ENCODE results near the gene NALCN.

Gene NALCN

GRCh38 chr13:101205408-101205807, 210.9 kb downstream of the NALCN start:
- DNase-seq (ENCODE audit: low read depth) = no peak

- DNase-seq (ENCODE audit: low read depth) = no peak
These were observed 211.9 kb downstream of the NALCN start for GRCh38 chr13:101204270-101205020.

- no peak for DNase-seq (ENCODE audit: low read depth)
These were observed 213.7 kb downstream of the NALCN start for GRCh38 chr13:101202590-101202989.

- DNase-seq (ENCODE audit: low read depth) = no peak
These were observed 225.3 kb downstream of the NALCN start for GRCh38 chr13:101190976-101191375.

- DNase-seq (ENCODE audit: low read depth) = no peak
These were observed 226.0 kb downstream of the NALCN start for GRCh38 chr13:101190337-101190736.

DNA sequence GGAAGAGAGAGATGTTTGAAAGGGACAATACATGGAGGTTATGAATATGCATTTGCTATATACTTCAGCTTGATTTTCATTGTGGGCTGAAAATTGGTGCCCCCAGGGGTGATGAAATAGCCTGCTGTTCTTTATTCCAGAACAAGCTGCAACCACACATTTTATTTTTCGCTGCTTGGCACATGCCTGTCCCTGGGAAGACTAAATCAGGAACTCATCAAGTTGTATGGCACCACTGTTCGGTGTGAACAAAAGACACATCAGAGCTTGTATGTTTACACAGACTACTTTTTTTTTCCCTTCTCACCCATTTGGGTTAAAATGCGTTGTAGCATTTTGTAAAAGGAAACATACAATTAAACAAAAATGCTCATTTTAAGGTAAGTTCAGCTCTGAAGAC, 230.7 kb downstream of the NALCN start:
- no peak for DNase-seq (ENCODE audit: low read depth)

DNA sequence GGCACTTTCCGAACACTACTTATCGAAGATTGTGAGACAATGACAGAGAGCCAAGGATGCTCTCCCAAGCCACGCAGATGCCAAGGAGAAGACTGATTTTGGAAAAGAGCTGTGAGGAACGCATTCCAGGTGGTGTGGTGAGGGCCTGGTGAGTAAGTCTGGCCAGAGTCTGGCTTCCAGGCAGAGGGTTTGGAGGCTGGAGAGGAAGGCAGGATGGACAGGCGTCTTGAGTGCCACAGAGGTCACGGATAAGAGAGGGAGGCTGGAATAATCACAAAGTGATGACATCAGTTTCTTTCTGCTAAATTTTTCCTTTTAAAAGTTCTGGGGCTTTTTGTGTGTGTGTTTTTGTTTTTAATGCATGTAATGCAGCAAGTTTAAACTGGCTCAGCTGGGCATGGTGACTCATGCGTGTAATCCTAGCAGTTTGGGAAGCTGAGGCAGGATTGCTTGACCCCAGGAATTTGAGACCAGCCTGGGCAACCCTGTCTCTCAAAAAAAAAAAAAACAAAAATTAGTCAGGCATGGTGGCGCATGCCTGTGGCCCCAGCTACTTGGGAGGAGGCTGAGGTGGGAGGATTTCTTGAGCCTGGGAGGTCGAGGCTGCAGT, 235.1 kb downstream of the NALCN start:
- DNase-seq (ENCODE audit: low read depth) = no peak

GRCh38 chr13:101179021-101179420, 237.3 kb downstream of the NALCN start:
- DNase-seq (ENCODE audit: low read depth) = no peak

DNA sequence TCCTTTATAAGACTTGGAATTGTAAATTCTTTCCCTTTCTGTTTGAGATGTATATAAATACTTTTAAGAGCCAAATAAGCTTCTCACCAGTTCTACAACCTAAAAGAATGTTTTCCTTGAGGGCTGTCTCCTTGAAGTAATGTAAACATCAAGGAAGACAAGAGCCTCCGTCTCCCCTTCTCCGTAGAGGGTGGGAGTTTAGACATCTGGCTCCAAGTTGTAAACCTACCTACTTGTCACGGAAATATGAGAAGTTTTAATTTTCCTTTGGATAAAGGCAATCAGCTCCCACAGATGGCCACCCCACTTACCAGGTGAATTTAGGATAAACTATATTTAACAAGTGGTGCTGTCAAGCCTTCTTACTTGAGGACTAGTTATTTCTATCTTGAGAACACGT, 237.9 kb downstream of the NALCN start:
- DNase-seq (ENCODE audit: low read depth) = no peak

- no peak for DNase-seq (ENCODE audit: low read depth)
These were observed 246.0 kb downstream of the NALCN start for GRCh38 chr13:101170306-101170705.

- DNase-seq (ENCODE audit: low read depth) = no peak
These were observed 259.0 kb downstream of the NALCN start for GRCh38 chr13:101157261-101157660.

- DNase-seq (ENCODE audit: low read depth) = no peak
These were observed 260.4 kb downstream of the NALCN start for GRCh38 chr13:101155920-101156319.

- no peak for DNase-seq (ENCODE audit: low read depth)
These were observed 264.1 kb downstream of the NALCN start for GRCh38 chr13:101152184-101152583.

GRCh38 chr13:101150998-101151397, 265.3 kb downstream of the NALCN start:
- no peak for DNase-seq (ENCODE audit: low read depth)

DNA sequence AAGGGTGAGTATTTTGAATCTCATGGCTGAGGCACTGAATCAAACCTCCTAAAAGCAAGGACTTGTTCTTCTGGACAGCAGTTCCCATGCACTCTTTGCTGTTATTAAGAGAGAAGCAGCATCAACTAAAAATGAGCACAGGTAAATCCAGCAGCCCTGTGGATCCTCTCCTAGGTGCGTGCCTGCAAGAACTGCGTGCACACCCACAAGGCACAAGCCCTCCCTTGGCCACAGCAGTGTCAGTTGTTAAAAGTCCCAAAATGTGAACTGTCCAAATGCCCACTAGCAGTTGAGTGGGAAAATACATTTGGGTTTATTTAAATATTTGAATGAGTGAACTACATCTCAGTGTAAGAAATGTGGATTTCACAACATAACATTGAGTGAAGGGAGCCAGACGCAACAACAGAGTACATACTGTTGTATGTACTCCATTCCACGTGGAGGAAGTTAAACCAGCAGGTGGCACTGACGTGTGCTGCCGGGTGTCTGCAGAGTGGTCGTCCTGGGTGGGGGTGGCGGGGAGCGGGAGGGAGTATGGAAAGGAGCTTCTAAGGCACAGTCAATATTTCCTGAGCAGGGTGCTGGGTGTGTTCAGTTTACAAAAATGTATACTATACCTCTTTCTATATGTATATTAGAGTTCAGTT, 266.4 kb downstream of the NALCN start:
- no peak for DNase-seq (ENCODE audit: low read depth)

- no peak for DNase-seq (ENCODE audit: low read depth)
These were observed 270.0 kb downstream of the NALCN start for GRCh38 chr13:101146101-101146898.

- no peak for DNase-seq (ENCODE audit: low read depth)
These were observed 271.4 kb downstream of the NALCN start for GRCh38 chr13:101144808-101145419.

GRCh38 chr13:101140936-101141335, 275.4 kb downstream of the NALCN start:
- no peak for DNase-seq (ENCODE audit: low read depth)

DNA sequence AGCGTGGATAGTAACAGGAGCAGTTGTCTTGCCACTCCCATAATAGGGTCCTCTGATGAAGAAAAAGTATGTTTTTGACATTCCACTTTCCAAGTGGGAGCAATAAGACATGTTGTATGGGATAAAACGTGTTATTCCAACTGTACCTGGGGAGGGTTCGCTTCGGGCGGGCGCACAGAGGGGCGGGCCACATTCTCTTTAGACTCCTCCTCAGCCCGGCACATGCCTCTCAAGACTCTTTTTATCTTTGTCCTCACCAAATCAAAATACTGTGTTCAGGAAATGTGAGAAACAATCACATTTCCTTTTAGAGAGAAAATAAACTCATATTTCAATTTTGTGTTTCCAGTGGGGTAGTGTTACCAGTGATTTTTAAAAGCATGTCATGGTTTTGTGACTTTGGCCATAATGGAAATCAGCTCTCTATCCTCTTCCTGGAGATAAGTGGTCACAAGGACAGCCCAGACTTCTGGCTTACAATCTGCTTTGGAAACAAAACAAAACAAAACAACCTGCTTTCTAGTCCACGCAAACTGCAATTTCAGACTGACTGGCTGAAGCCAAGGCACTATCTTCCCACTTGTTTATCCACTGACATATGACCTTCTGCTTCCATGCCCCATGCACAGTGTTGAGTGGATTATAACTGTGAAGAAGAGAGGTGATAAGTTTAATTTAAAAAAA, 276.1 kb downstream of the NALCN start:
- DNase-seq (ENCODE audit: low read depth) = no peak

GRCh38 chr13:101139081-101139480, 277.2 kb downstream of the NALCN start:
- no peak for DNase-seq (ENCODE audit: low read depth)

DNA sequence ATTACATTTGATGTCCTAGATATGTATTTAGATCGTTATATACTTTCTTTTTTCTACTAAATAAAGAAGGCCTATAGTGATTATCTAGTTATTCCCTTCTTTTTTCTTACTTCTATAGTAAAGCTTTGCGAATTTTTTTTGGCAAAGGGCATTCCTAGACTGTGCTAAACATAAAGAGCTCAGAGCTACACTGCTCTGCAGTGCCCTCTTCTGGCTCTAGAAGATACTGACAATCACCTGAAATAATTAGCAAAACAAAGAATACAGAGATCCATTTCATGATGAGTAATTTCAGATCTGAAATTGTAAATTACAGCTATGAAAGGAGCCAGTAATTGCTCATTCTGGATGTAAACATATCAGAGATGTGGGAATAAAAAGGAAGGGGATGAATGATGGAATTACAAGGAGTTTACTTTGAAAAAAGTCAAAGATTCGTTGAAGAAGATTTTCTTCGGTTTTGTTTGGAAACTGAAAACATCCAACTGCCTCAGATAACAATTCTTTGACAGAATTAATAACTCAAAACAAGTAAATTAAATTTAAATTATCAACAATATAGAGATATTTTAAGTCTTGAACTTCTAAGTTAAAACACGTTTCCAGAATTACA, 288.5 kb downstream of the NALCN start:
- DNase-seq (ENCODE audit: low read depth) = no peak

Measured in stimulated activated CD4-positive, alpha-beta T cell treated with anti-CD3 and anti-CD28 coated beads, Interleukin-2, amount 100 ng/mL, for 4 hours (primary cell).